ENCODE results near the gene CCSER2. TPM values are rescaled to one million over a fixed set of nuclear protein-coding genes. Genes with fewer than 3 reads are reported as not detected.
"Not testable (repeated sequence)": the region's sequence is repeated elsewhere in the genome, so short reads cannot be mapped to it uniquely, and the experiment has no call there.

CCSER2 gene
- total RNA-seq, 1 experiment from 2014 or later: 28.9 TPM

DNA sequence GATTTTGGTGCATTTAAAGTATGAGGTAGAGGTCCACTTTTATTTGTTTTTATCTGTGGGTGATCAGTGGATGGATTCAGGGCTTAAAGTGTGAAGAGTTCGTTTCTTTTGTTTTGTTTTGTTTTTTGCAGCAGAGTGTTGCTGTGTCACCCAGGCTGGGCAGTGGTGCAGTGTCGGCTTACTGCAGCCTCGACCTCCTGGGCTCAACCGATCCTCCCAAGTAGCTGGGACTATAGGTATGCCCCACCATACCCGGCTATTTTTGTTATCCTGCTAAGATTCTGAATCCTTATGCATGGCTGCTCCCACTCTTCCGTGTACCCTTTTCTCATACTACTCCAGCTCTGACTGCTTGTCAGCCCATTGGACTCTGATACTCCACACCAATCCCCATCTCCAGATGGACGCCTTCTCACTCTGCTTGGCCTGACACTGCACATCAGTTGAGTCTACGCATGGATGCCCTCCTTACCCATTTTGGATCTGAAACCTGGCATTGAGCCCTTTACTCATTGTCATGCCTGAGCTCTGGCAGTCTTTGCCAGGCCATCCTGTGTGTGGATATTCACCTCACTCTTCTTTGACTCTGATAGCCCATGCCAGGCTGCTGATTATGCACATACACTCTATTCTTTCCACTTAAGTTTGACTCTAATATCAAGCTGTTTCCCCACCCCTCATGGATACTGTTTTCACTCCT is 119.5 kb downstream of the CCSER2 start:
- TF ChIP-seq ELF1 (IDR thresholded peaks at IDR 0.05; ENCODE audit: borderline replicate concordance, low read depth) (no peak), JUND (IDR thresholded peaks at IDR 0.05) (no peak), CEBPB (IDR thresholded peaks at IDR 0.05; ENCODE audit: low read depth) (no peak)
- Histone ChIP-seq H3K4me2 (ENCODE audit: low read length) (no peak overlapping the region), H4K20me1 (ENCODE audit: insufficient read depth) (no peaks in the 10 kb centered on the region), H3K9me3 (ENCODE audit: control insufficient read depth in 1 of 2, insufficient read depth in 1 of 2, low read depth in 1 of 2, low read length in 2 of 2) (no peaks in the 10 kb centered on the region), H3K79me2 (ENCODE audit: insufficient read depth, low read length) (no peaks in the 10 kb centered on the region), H3K36me3 (ENCODE audit: control insufficient read depth in 1 of 2, insufficient read depth in 2 of 2, low read length in 2 of 2) (no peaks in the 10 kb centered on the region), H3K4me3 (replicated peaks in 1 of 2; ENCODE audit: low read depth in 1 of 2, low read length in 2 of 2) (no peak overlapping the region), H3K9ac (ENCODE audit: low read length) (no peak overlapping the region), H3K27ac (ENCODE audit: low read depth, low read length) (no peak overlapping the region), H3K4me1 (ENCODE audit: control insufficient read depth in 1 of 2, insufficient read depth in 2 of 2, low read length in 2 of 2) (no peaks in the 10 kb centered on the region), H3K9me2 (ENCODE audit: insufficient read depth) (no peaks in the 10 kb centered on the region), H3K27me3 (ENCODE audit: insufficient read depth, low read length) (no peaks in the 10 kb centered on the region), H2AFZ (ENCODE audit: low read depth, low read length, poor library complexity, severe bottlenecking) (no peak overlapping the region)
- no peak for DNase-seq (ENCODE audit: low read depth, low spot score)
- CTCF ChIA-PET: no interaction called here
- intact Hi-C loops (cut with micrococcal nuclease): no loop called here
- ATAC-seq: no peak
- RAD21 ChIA-PET (ENCODE audit: low non-redundant PET in 1 of 2, low total read pairs in 2 of 2, uncharacterized antibody in 2 of 2, unreplicated experiment in 2 of 2): no interaction called here
- POLR2A ChIA-PET: no interaction called here
- no TSS peak for BruUV-seq (replicated peaks)

GRCh38 chr10:84449351-84449750 is 121.0 kb downstream of the CCSER2 start:
- RAD21 ChIA-PET (ENCODE audit: low non-redundant PET in 1 of 2, low total read pairs in 2 of 2, uncharacterized antibody in 2 of 2, unreplicated experiment in 2 of 2); intact Hi-C loops (cut with micrococcal nuclease); H3K4me3 ChIP-seq (replicated peaks in 1 of 2; ENCODE audit: low read depth in 1 of 2, low read length in 2 of 2); ATAC-seq; H2AFZ ChIP-seq (ENCODE audit: low read depth, low read length, poor library complexity, severe bottlenecking); POLR2A ChIA-PET; H3K9ac ChIP-seq (ENCODE audit: low read length); H3K36me3 ChIP-seq (ENCODE audit: control insufficient read depth in 1 of 2, insufficient read depth in 2 of 2, low read length in 2 of 2); BruUV-seq (replicated peaks); H3K27me3 ChIP-seq (ENCODE audit: insufficient read depth, low read length); H3K9me3 ChIP-seq (ENCODE audit: control insufficient read depth in 1 of 2, insufficient read depth in 1 of 2, low read depth in 1 of 2, low read length in 2 of 2); H3K4me1 ChIP-seq (ENCODE audit: control insufficient read depth in 1 of 2, insufficient read depth in 2 of 2, low read length in 2 of 2); H3K9me2 ChIP-seq (ENCODE audit: insufficient read depth); H4K20me1 ChIP-seq (ENCODE audit: insufficient read depth); DNase-seq (ENCODE audit: low read depth, low spot score); H3K27ac ChIP-seq (ENCODE audit: low read depth, low read length); H3K79me2 ChIP-seq (ENCODE audit: insufficient read depth, low read length); H3K4me2 ChIP-seq (ENCODE audit: low read length); CTCF ChIA-PET: not testable (repeated sequence)

DNA sequence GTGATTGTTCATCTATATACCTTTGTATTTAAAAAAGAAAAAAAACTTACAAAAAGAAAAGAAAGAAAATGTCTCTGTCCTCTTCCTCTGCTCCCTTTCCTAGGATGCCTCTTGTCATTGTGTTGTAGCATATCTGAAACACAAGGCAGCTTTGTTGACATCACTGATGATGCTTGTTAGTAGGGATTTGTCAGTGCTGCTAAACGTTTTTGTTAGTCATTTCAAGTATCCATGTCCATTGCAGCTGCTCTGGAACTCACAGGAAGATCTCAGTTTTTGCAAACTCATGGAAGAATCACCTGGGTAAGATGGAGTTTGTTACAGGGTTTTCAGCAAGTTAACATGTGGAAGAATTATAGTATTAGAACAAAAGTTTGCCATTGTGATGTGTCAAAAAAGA is 123.6 kb downstream of the CCSER2 start:
- no peaks in the 10 kb centered on the region for H3K9me2 ChIP-seq (ENCODE audit: insufficient read depth)
- no TSS peak for BruUV-seq (replicated peaks)
- no peak for ATAC-seq
- CTCF ChIA-PET: interaction anchor here (1.0 kb wide), 1 partner anchor 21 kb away, joined by 3 read pairs; no protein-coding TSS in a partner anchor
- H3K27ac ChIP-seq (ENCODE audit: low read depth, low read length): no peak overlapping the region
- RAD21 ChIA-PET (ENCODE audit: low non-redundant PET in 1 of 2, low total read pairs in 2 of 2, uncharacterized antibody in 2 of 2, unreplicated experiment in 2 of 2): no interaction called here
- no peak overlapping the region for H3K9ac ChIP-seq (ENCODE audit: low read length)
- intact Hi-C loops (cut with micrococcal nuclease): no loop called here
- no peaks in the 10 kb centered on the region for H3K27me3 ChIP-seq (ENCODE audit: insufficient read depth, low read length)
- TF ChIP-seq, protein P1, sequence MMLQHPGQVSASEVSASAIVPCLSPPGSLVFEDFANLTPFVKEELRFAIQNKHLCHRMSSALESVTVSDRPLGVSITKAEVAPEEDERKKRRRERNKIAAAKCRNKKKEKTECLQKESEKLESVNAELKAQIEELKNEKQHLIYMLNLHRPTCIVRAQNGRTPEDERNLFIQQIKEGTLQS (IDR thresholded peaks at IDR 0.05): no peak
- TF ChIP-seq CTCF (IDR thresholded peaks at IDR 0.05 in 2 of 3, conservative IDR thresholded peaks at IDR 0.05 in 1 of 3; ENCODE audit: borderline replicate concordance in 1 of 3, insufficient read depth in 1 of 3, low read depth in 2 of 3, low read length in 2 of 3) (no peak), EGR1 (IDR thresholded peaks at IDR 0.05; ENCODE audit: low read depth) (no peak)
- DNase-seq (ENCODE audit: low read depth, low spot score): no peak
- H2AFZ ChIP-seq (ENCODE audit: low read depth, low read length, poor library complexity, severe bottlenecking): no peak overlapping the region
- H3K9me3 ChIP-seq (ENCODE audit: control insufficient read depth in 1 of 2, insufficient read depth in 1 of 2, low read depth in 1 of 2, low read length in 2 of 2): no peaks in the 10 kb centered on the region
- no peak overlapping the region for H3K4me3 ChIP-seq (replicated peaks in 1 of 2; ENCODE audit: low read depth in 1 of 2, low read length in 2 of 2)
- no peak overlapping the region for H3K4me2 ChIP-seq (ENCODE audit: low read length)
- no peaks in the 10 kb centered on the region for H3K4me1 ChIP-seq (ENCODE audit: control insufficient read depth in 1 of 2, insufficient read depth in 2 of 2, low read length in 2 of 2)
- no peaks in the 10 kb centered on the region for H3K79me2 ChIP-seq (ENCODE audit: insufficient read depth, low read length)
- H3K36me3 ChIP-seq (ENCODE audit: control insufficient read depth in 1 of 2, insufficient read depth in 2 of 2, low read length in 2 of 2): no peaks in the 10 kb centered on the region
- POLR2A ChIA-PET: no interaction called here
- H4K20me1 ChIP-seq (ENCODE audit: insufficient read depth): no peaks in the 10 kb centered on the region
